Endothelial cell of umbilical vein (primary cell): Measurements from ENCODE around the gene IL4R. TPM values are rescaled to one million over a fixed set of nuclear protein-coding genes. Genes with fewer than 3 reads are reported as not detected.

Experiments used
- BruUV-seq: library from RNA; stranded (reverse); fragments of 400-500 nt; replicated peaks from 2 replicates; lab custom pipeline; 2021; lab: Mats Ljungman, UMichigan
- CTCF ChIA-PET: fragments of 300-600, 350-600 bp; sonication (Branson Sonifier 250); formaldehyde crosslinking; loops from one replicate; lab custom pipeline; 2021; ENCODE audit warnings: antibody characterized with exemption, inconsistent platforms; lab: Charles Lee
- POLR2A ChIA-PET: fragments of 300-600, 350-600 bp; sonication (Branson Sonifier 250); formaldehyde crosslinking; loops from one replicate; lab custom pipeline; 2021; ENCODE audit warnings: antibody characterized with exemption, inconsistent platforms; lab: Charles Lee
- DNase-seq: peaks from one replicate; pipeline ENCODE4 v3.0.0-alpha.2; 2011; ENCODE audit warnings: low read depth, low spot score
- FAIRE-seq: peaks from 2 replicates; lab custom pipeline; 2011; peaks lifted over from hg19 to GRCh38; lab: Jason Lieb, UNC
- H2AFZ ChIP-seq: 2 replicates; pipeline ENCODE4 v1.6.0; 2012; ENCODE audit warnings: low read depth, low read length, control low read depth, inconsistent platforms
- H3K27ac ChIP-seq: 2 replicates; pipeline ENCODE4 v1.5.1; 2011; ENCODE audit warnings: low read depth, mild to moderate bottlenecking, control low read depth, low read length, moderate library complexity; ENCODE audit not compliant: insufficient read depth
- H3K27me3 ChIP-seq, 2 experiments: 2 replicates each; pipeline versions ENCODE4 v1.6.0 to v1.6.1; 2011; ENCODE audit warnings: low read length in 2 of 2, mixed read lengths in 1 of 2; ENCODE audit not compliant: control insufficient read depth in 2 of 2, insufficient read depth in 2 of 2
- H3K36me3 ChIP-seq, 2 experiments: 2 replicates in 1 of 2; 3 replicates in 1 of 2; pipeline ENCODE4 v1.5.1; 2011; ENCODE audit warnings: low read length in 2 of 2, mild to moderate bottlenecking in 1 of 2, moderate library complexity in 1 of 2; ENCODE audit not compliant: control insufficient read depth in 2 of 2, insufficient read depth in 2 of 2; ENCODE audit errors: extremely low read depth in 1 of 2
- H3K4me1 ChIP-seq: 3 replicates; pipeline ENCODE4 v1.5.1; 2011; ENCODE audit warnings: mild to moderate bottlenecking, low read length; ENCODE audit not compliant: control insufficient read depth, insufficient read depth; ENCODE audit errors: extremely low read depth
- H3K4me2 ChIP-seq: 2 replicates; pipeline ENCODE4 v1.6.1; 2011; ENCODE audit warnings: low read length, control low read depth, mixed read lengths; ENCODE audit not compliant: insufficient read depth
- H3K4me3 ChIP-seq, 3 experiments: fragments of 200-600 bp in 1 of 3; sonication (generic), shearing (Covaris generic) in 1 of 3; replicated peaks in 1 of 3; 2 replicates each; pipeline ENCODE4 v1.5.1; 2011 to 2016; ENCODE audit warnings: control low read depth in 3 of 3, low read length in 3 of 3, mild to moderate bottlenecking in 2 of 3, inconsistent platforms in 1 of 3, low read depth in 1 of 3, moderate library complexity in 1 of 3; ENCODE audit not compliant: insufficient read depth in 1 of 3
- H3K79me2 ChIP-seq: 2 replicates; pipeline ENCODE4 v1.6.0; 2012; ENCODE audit warnings: low read length, inconsistent platforms; ENCODE audit not compliant: control insufficient read depth, insufficient read depth
- H3K9ac ChIP-seq: replicated peaks from 2 replicates; pipeline ENCODE3; 2011; ENCODE audit warnings: low read length, control low read depth; ENCODE audit not compliant: insufficient read depth; ENCODE audit errors: extremely low read depth
- H3K9me1 ChIP-seq: replicated peaks from 3 replicates; pipeline ENCODE4 v1.6.0; 2011; ENCODE audit warnings: mild to moderate bottlenecking, low read length; ENCODE audit not compliant: control insufficient read depth, insufficient read depth; ENCODE audit errors: extremely low read depth
- H3K9me3 ChIP-seq: replicated peaks from 2 replicates; pipeline ENCODE4 v1.5.1; 2012; ENCODE audit warnings: low read length, inconsistent platforms; ENCODE audit not compliant: control insufficient read depth, insufficient read depth
- H4K20me1 ChIP-seq: replicated peaks from 2 replicates; pipeline ENCODE3; 2011; ENCODE audit warnings: mild to moderate bottlenecking, low read length; ENCODE audit not compliant: control insufficient read depth, insufficient read depth; ENCODE audit errors: extremely low read depth
- EZH2 ChIP-seq: IDR thresholded peaks from 2 replicates; pipeline ENCODE4 v1.6.1; 2012; ENCODE audit warnings: borderline replicate concordance, low read depth, mild to moderate bottlenecking, moderate library complexity, low read length, inconsistent platforms; ENCODE audit not compliant: severe bottlenecking
- FOS ChIP-seq: IDR thresholded peaks from 2 replicates; pipeline ENCODE4 v1.6.1; 2011; ENCODE audit warnings: mild to moderate bottlenecking, low read length, moderate library complexity, borderline replicate concordance; ENCODE audit not compliant: insufficient read depth
- GATA2 ChIP-seq: IDR thresholded peaks from 2 replicates; pipeline ENCODE4 v1.7.0; 2011; ENCODE audit warnings: low read depth, mild to moderate bottlenecking, moderate library complexity, mixed read lengths, low read length; ENCODE audit not compliant: insufficient read length, insufficient read depth
- JUN ChIP-seq: IDR thresholded peaks from 2 replicates; pipeline ENCODE4 v1.6.1; 2011; ENCODE audit warnings: borderline replicate concordance, low read depth; ENCODE audit not compliant: insufficient read length, insufficient read depth
- MYC ChIP-seq: IDR thresholded peaks from one replicate; pipeline ENCODE4 v1.6.1; 2011; ENCODE audit warnings: mild to moderate bottlenecking, low read depth, low read length
- POLR2A ChIP-seq: IDR thresholded peaks from 2 replicates; pipeline ENCODE4 v1.6.1; 2012; ENCODE audit warnings: low read depth, mild to moderate bottlenecking, control low read depth, low read length
- POLR2AphosphoS5 ChIP-seq: IDR thresholded peaks from 2 replicates; pipeline ENCODE4 v1.6.1; 2012; ENCODE audit warnings: low read depth, mild to moderate bottlenecking, control low read depth, low read length, moderate library complexity; ENCODE audit not compliant: insufficient read depth
- dilution Hi-C: fragments of 300-500 bp; cut with MboI; formaldehyde crosslinking; loops from one replicate; pipeline ENCODE4 v1.15.0; 2019; ENCODE audit warnings: low sequenced_read_pairs; ENCODE audit not compliant: extremely low pct_ligation_motif_present
- intact Hi-C: fragments of 100-400 bp; cut with micrococcal nuclease; formaldehyde crosslinking; loops from one replicate; pipeline ENCODE4 v1.10.0; 2022
- polyA plus RNA-seq, 4 experiments: library from polyadenylated mRNA; depleted of rRNA in 3 of 4; stranded (reverse) in 3 of 4; unstranded in 1 of 4; fragments of >200 nt; gene quantifications; 2 replicates each; pipeline versions ENCODE4 v1.2.1 to v1.2.3, GENCODE V29; 2011 to 2012; ENCODE audit warnings: missing spikeins in 1 of 4
- total RNA-seq: library from RNA; stranded (reverse); gene quantifications from 2 replicates; pipeline ENCODE4 v1.2.3, GENCODE V29; 2021
- TF ChIP-seq, protein P1 (sequence below): IDR thresholded peaks from 2 replicates; pipeline ENCODE4 v1.6.1; 2011; ENCODE audit not compliant: insufficient read depth, insufficient read length
- TF ChIP-seq, protein P2 (sequence below), 2 donors: IDR thresholded peaks; 1 replicate in 1 of 2; 2 replicates in 1 of 2; pipeline ENCODE4 v1.5.1; 2011; ENCODE audit warnings: low read length in 2 of 2, mild to moderate bottlenecking in 2 of 2, moderate library complexity in 2 of 2, control low read depth in 1 of 2, inconsistent platforms in 1 of 2, low read depth in 1 of 2; ENCODE audit not compliant: insufficient read depth in 1 of 2; ENCODE audit errors: extremely low read depth in 1 of 2

The IL4R gene
- total and polyA plus RNA-seq, 2 donors (not counting 3 experiments of a cell fraction or from before 2014, with no cell fraction given) = 138 to 139 TPM

DNA sequence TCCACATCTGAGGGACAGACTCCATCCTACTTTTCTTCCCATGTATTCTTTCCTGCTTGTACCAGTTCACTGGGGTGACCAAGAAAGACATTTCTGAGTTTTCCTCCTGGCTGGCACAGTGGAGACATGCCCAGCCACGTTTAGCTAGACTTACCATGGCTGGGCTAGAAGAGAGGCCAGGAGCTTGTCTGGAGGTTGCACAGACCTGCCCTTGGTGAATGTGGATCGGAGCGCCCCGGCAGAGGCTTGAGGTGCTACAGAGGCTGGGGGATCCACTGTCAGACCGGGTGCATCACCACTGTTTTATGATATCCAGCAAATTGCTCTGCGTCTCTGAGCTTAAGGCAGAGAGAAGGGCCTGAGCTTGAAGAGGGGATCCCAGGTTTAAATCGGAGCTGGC, 3.5 kb downstream of the IL4R start:
- Histone ChIP-seq H3K4me1 (peaks cover 42% of the 10 kb centered on the region), H3K9me1 (no peaks in the 10 kb centered on the region), H3K27ac (peak overlapping the region; percentile 30), H3K36me3 (peaks cover 5 to 6% of the 10 kb centered on the region in 2 experiments), H3K9ac (no peak overlapping the region), H3K4me2 (peak overlapping the region; percentile 37), H4K20me1 (no peaks in the 10 kb centered on the region), H3K9me3 (no peaks in the 10 kb centered on the region), H3K4me3 (no peak overlapping the region), H3K79me2 (peaks cover 72% of the 10 kb centered on the region), H2AFZ (no peak overlapping the region), H3K27me3 (no peaks in the 10 kb centered on the region)
- intact Hi-C loops (loop anchor here (1.0 kb wide), 1 partner anchor 10 kb away; no protein-coding TSS in a partner anchor), dilution Hi-C loops (no loop called here)
- BruUV-seq = no TSS peak
- DNase-seq = no peak
- CTCF ChIA-PET = interaction anchor here (0.5 to 3.9 kb wide), 8 partner anchors 9 to 138 kb away, joined by 3 to 42 read pairs (median 6); no protein-coding TSS in a partner anchor
- POLR2A ChIA-PET = no interaction called here
- FAIRE-seq = no peak
- TF ChIP-seq JUN (no peak), POLR2AphosphoS5 (no peak), FOS (no peak), EZH2 (no peak)
- TF ChIP-seq, protein P1, sequence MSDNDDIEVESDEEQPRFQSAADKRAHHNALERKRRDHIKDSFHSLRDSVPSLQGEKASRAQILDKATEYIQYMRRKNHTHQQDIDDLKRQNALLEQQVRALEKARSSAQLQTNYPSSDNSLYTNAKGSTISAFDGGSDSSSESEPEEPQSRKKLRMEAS = no peak

DNA sequence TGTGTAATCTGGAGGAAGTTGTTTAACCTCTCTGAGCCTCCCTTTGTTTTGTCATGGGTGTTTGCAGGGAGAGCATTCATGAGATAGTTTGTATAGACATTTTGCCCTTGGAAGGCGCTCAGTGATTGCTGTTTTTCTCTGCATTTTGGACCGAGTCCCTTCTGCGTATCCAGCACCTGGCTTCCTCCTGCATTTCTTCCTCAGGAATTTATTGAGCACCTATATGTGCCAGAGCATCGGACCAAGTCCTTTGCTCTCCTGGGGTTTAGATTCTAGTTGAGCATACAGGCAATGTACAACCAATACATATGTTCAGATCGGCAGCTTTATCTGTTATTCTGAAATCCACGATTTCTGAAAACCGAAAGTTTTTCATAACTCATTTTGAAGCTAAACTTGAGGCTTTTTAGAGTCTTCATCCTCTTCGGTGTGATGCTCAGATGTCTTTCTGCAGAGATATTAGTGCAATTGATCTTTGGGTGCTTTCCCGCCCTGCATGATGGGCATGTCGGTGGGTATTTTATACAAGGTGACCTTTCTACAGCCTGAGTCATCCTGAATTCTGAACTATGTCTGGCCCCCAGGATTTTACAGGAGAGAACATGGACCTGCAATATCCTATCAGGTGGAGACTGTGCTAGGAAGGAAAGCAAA, 4.1 kb downstream of the IL4R start:
- dilution Hi-C loops (no loop called here), intact Hi-C loops (loop anchor here (1.0 kb wide), 1 partner anchor 9 kb away; no protein-coding TSS in a partner anchor)
- H3K9me3 ChIP-seq = no peaks in the 10 kb centered on the region
- peaks cover 5 to 6% of the 10 kb centered on the region in 2 experiments for H3K36me3 ChIP-seq
- no peaks in the 10 kb centered on the region for H3K9me1 ChIP-seq
- CTCF ChIA-PET = interaction anchor here (0.5 to 3.9 kb wide), 7 partner anchors 9 to 139 kb away, joined by 3 to 42 read pairs (median 8); no protein-coding TSS in a partner anchor
- no peaks in the 10 kb centered on the region for H4K20me1 ChIP-seq
- peak overlapping the region; percentile 37 for H3K4me2 ChIP-seq
- no peak overlapping the region for H3K27ac ChIP-seq
- BruUV-seq = no TSS peak
- DNase-seq (no peak), FAIRE-seq (peak; percentile 61)
- peaks cover 42% of the 10 kb centered on the region for H3K4me1 ChIP-seq
- POLR2A ChIA-PET = no interaction called here
- H3K4me3 ChIP-seq = no peak overlapping the region
- H3K9ac ChIP-seq = no peak overlapping the region
- no peak overlapping the region for H2AFZ ChIP-seq
- H3K27me3 ChIP-seq = no peaks in the 10 kb centered on the region
- H3K79me2 ChIP-seq = peaks cover 78% of the 10 kb centered on the region
- TF ChIP-seq MYC (no peak), JUN (no peak), POLR2A (no peak), FOS (no peak), EZH2 (no peak), GATA2 (no peak)
- TF ChIP-seq, protein P2, sequence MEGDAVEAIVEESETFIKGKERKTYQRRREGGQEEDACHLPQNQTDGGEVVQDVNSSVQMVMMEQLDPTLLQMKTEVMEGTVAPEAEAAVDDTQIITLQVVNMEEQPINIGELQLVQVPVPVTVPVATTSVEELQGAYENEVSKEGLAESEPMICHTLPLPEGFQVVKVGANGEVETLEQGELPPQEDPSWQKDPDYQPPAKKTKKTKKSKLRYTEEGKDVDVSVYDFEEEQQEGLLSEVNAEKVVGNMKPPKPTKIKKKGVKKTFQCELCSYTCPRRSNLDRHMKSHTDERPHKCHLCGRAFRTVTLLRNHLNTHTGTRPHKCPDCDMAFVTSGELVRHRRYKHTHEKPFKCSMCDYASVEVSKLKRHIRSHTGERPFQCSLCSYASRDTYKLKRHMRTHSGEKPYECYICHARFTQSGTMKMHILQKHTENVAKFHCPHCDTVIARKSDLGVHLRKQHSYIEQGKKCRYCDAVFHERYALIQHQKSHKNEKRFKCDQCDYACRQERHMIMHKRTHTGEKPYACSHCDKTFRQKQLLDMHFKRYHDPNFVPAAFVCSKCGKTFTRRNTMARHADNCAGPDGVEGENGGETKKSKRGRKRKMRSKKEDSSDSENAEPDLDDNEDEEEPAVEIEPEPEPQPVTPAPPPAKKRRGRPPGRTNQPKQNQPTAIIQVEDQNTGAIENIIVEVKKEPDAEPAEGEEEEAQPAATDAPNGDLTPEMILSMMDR (IDR thresholded peaks at IDR 0.05; ENCODE audit: extremely low read depth in 1 of 2, insufficient read depth in 1 of 2, low read depth in 1 of 2, low read length in 2 of 2) = no peak
- TF ChIP-seq, protein P1 = no peak
